HFFc6 (cell line): ENCODE measurements around the gene GSTM1. TPM values are rescaled to one million over a fixed set of nuclear protein-coding genes. Genes with fewer than 3 reads are reported as not detected.

Experiments
- DNase-seq: peaks from one replicate; pipeline ENCODE4 v3.0.0-alpha.2; 2018
- H3K27ac Mint-ChIP-seq: 2 replicates; pipeline ENCODE4 v1.8.0; 2020; ENCODE audit warnings: mild to moderate bottlenecking, mixed read lengths
- H3K27me3 Mint-ChIP-seq: 2 replicates; pipeline ENCODE4 v1.8.0; 2021; ENCODE audit warnings: mild to moderate bottlenecking, moderate library complexity, mixed read lengths; ENCODE audit not compliant: insufficient read depth
- H3K36me3 Mint-ChIP-seq: 2 replicates; pipeline ENCODE4 v1.8.0; 2021; ENCODE audit warnings: low read depth, mixed read lengths
- H3K4me1 Mint-ChIP-seq: 2 replicates; pipeline ENCODE4 v1.8.0; 2020; ENCODE audit warnings: low read depth, mixed read lengths
- H3K4me3 Mint-ChIP-seq: 2 replicates; pipeline ENCODE4 v1.8.0; 2020; ENCODE audit warnings: mild to moderate bottlenecking, moderate library complexity, mixed read lengths
- H3K9me3 Mint-ChIP-seq: 2 replicates; pipeline ENCODE4 v1.8.0; 2020; ENCODE audit warnings: mild to moderate bottlenecking, mixed read lengths
- CTCF ChIP-seq: fragments of 200-600 bp; sonication (generic); IDR thresholded peaks from 2 replicates; pipeline ENCODE4 v1.5.0; 2021; ENCODE audit warnings: antibody characterized with exemption, mild to moderate bottlenecking
- total RNA-seq, 6 experiments: library from RNA; stranded (reverse); fragmentation: NEBNext Ultra II Directional; extraction: Animal tissue kit (Norgen Biotek cat#: 25700); gene quantifications; 2 replicates in 1 of 6; 3 replicates in 5 of 6; pipeline ENCODE4 v1.2.3, GENCODE V29; 2021

The GSTM1 gene
- total RNA-seq, 6 experiments from 2014 or later, result 14.7 to 50.1 (median 46.5) TPM

GRCh38 chr1:109650609-109651008 is 37.0 kb upstream of the GSTM1 start:
- DNase-seq, result no peak
- Mint-ChIP-seq H3K36me3 (no peaks in the 10 kb centered on the region), H3K4me3 (no peak overlapping the region), H3K9me3 (no peaks in the 10 kb centered on the region), H3K4me1 (peaks cover 41% of the 10 kb centered on the region), H3K27ac (no peak overlapping the region), H3K27me3 (peaks cover 2% of the 10 kb centered on the region)
- TF ChIP-seq CTCF, result no peak

DNA sequence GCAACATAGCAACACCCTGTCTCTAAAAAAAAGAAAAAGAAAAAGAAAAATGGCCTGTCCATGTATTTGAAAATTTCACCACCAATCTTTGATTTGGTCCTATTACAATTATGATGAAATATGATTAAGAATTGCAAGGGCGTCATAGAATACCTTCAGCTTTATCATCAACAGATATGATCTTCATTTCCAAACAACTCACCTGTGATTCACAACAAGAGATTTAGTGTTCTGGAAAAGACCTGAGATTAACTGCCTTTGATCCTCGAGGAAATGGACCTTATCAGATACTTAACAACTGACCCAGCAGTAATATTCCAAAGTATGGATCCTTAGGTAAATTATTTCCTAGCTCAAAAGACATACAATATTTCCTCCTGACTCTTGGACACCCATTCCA is 35.2 kb upstream of the GSTM1 start:
- TF ChIP-seq CTCF, result no peak
- Mint-ChIP-seq H3K4me1 (peaks cover 46% of the 10 kb centered on the region), H3K27me3 (peaks cover 2% of the 10 kb centered on the region), H3K36me3 (no peaks in the 10 kb centered on the region), H3K4me3 (no peak overlapping the region), H3K9me3 (no peaks in the 10 kb centered on the region), H3K27ac (no peak overlapping the region)
- DNase-seq, result no peak

DNA sequence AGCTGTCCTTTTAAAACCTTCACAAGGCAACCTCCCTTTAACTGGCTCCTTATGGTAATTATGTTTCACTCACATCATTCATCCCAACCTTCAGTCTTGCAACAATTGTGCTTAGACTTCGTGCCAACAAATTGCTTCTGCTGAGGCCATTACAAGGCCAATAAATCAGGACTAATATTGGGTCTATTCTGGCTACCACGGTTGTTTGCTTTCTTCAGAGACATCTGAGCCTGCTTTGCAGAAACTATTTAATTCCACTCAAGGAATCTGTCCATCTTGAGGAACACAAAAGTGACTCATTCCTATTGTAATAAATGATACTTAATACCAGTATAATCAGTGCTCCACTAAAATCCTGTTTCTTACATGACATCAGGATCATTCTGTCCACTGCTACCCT is 34.3 kb upstream of the GSTM1 start:
- no peak overlapping the region for H3K4me3 Mint-ChIP-seq
- no peaks in the 10 kb centered on the region for H3K36me3 Mint-ChIP-seq
- peaks cover 46% of the 10 kb centered on the region for H3K4me1 Mint-ChIP-seq
- peaks cover 2% of the 10 kb centered on the region for H3K27me3 Mint-ChIP-seq
- TF ChIP-seq CTCF, result no peak
- H3K9me3 Mint-ChIP-seq, result no peaks in the 10 kb centered on the region
- DNase-seq, result no peak
- no peak overlapping the region for H3K27ac Mint-ChIP-seq

GRCh38 chr1:109654519-109654918 is 33.1 kb upstream of the GSTM1 start:
- no peak overlapping the region for H3K4me3 Mint-ChIP-seq
- 0 out of 2 replicates have a peak, but pooled peaks cover 9% of the 10 kb centered on the region for H3K36me3 Mint-ChIP-seq
- no peaks in the 10 kb centered on the region for H3K9me3 Mint-ChIP-seq
- no peak for DNase-seq
- H3K4me1 Mint-ChIP-seq, result peaks cover 38% of the 10 kb centered on the region
- H3K27ac Mint-ChIP-seq, result no peak overlapping the region; the same call in 1 of the 2 replicates
- H3K27me3 Mint-ChIP-seq, result peaks cover 2% of the 10 kb centered on the region
- TF ChIP-seq CTCF, result no peak

GRCh38 chr1:109655615-109656519 is 31.8 kb upstream of the GSTM1 start, which contains the start of gene GSTM4:
GSTM4 (plus strand) TSS chr1:109656099; CDS start chr1:109656390, 291 bp downstream.
- H3K27ac Mint-ChIP-seq, result peak within 1 kb of the TSS; percentile 84
- peak within 1 kb of the TSS; percentile 96 for H3K4me3 Mint-ChIP-seq
- no peaks in the 10 kb centered on the region for H3K9me3 Mint-ChIP-seq
- no peak for TF ChIP-seq CTCF
- peaks cover 25% of the 10 kb centered on the region for H3K4me1 Mint-ChIP-seq
- peak; percentile 54 for DNase-seq
- H3K36me3 Mint-ChIP-seq, result 0 out of 2 replicates have a peak, but pooled peaks cover 9% of the 10 kb centered on the region
- H3K27me3 Mint-ChIP-seq, result peaks cover 2% of the 10 kb centered on the region
